HTR-8/SVneo (cell line): ENCODE data around the gene MEGF6.

Source experiments
- DNase-seq: peaks from one replicate; pipeline ENCODE4 v3.0.0; 2011; ENCODE audit warnings: low spot score, mixed read lengths; ENCODE audit not compliant: insufficient read length
- FAIRE-seq: peaks from 2 replicates; lab custom pipeline; 2011; peaks lifted over from hg19 to GRCh38; lab: Jason Lieb, UNC

MEGF6 gene

GRCh38 chr1:3497521-3497920, 113.8 kb downstream of the MEGF6 start:
- no peak for DNase-seq
- FAIRE-seq, result no peak

DNA sequence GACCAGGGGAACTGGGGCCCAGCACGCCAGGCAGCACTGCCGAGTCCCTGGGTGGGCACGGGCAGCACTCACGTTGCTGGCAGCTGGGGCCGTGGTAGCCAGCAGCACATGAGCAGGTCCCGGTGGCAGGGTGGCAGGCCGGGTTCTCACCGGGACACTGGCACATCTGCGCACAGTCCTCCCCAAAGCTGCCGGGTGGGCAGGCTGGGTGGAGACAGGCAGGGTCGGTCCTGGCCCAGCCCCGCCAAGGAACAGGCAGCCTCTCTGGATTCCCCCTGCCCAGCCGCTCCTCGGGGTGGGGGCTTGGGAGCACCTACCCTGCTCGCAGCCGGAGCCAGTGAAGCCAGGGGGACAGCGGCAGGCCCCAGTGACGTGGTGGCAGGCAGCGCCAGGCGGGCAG, 114.4 kb downstream of the MEGF6 start:
- no peak for FAIRE-seq
- DNase-seq, result no peak

DNA sequence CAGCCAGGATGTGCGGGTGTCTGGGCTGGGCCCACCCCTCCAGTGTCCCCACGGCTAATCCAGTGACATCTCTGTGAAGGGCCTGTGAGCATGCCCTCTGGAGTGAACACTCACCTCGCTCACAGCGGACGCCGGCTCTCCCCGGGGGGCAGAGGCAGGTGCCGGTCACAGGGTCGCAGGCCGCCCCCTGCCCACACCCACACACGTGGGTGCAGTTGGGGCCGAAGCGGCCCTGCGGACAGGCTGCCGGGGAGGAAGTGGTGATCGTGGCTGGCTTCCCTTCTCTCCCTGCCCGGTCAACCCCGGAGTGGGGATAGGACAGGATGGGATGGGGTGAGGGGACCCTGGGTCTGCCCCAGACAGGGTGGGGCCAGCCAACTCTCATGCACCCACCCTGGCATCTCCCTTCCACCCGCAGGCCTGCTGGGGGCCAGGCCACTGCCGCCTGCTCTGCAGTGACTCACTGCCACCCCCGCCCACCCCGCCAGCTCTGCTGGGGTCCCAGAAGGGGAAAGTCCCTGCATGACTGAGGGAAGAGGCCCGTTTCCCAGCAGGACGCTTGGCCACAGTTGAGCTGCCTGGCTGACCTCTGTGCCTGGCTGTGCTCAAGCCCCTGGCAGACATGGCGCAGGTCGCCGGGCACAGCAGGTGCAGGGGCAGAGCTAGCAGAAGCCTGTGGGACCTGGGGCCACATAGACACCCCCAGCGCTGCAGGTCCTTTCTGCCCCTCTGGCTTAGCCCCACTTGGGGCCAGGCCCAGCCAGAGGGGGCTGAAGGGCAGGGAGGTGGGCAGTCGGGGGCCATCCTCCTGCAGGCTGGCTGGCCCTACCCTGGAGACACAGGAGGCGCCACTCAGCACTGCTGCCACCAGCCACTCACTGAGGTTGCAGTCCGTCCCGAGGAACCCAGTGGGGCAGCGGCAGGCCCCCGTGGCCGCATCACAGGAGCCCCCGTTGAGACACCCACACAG, 115.2 kb downstream of the MEGF6 start:
- FAIRE-seq, result no peak
- no peak for DNase-seq

DNA sequence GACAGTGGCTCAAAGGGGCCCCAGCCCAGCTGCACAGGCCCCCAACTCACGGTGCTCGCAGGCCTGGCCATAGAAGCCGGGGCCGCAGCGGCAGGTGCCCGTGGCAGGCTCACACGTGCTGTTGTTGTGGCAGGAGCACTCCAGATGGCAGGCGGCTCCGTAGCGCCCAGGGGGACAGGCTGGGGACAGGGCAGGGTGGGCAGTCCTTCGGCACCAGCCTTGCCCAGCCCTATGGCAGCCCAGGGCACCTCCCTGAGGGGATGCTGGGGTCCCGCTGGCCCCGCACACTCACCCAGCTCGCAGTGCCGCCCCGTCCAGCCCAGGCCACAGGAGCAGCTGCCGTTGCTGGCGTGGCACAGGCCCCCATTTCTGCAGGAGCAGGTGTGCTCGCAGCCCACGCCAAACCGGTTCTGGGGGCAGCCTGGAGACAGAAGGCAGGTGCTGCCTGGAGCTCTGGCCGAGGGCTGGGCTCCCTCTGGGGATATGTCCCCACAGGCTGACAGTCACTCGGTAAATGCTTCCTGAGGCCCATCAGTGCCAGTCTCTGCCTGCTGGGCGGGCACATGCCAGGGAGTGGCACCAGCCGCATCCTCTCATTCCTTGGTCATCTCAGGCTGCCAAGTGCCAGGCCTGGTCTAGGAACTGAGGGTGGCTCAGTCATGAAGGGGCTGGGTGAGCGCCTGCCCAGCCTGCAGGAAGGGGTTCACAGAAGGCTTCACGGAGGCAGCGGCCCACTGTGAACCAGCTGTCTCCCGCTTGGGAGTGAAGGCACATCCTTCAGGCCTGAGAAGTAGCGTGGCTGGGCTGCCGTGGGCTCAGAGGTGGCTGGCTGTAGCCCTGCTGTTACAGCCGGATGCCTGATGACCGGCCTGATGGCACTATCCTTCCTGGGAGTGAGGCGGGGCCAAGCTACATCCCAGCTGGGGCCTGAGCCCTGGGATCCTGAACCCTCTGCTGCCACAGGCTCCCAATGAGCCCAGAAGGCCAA, 116.7 kb downstream of the MEGF6 start:
- DNase-seq, result no peak
- no peak for FAIRE-seq

DNA sequence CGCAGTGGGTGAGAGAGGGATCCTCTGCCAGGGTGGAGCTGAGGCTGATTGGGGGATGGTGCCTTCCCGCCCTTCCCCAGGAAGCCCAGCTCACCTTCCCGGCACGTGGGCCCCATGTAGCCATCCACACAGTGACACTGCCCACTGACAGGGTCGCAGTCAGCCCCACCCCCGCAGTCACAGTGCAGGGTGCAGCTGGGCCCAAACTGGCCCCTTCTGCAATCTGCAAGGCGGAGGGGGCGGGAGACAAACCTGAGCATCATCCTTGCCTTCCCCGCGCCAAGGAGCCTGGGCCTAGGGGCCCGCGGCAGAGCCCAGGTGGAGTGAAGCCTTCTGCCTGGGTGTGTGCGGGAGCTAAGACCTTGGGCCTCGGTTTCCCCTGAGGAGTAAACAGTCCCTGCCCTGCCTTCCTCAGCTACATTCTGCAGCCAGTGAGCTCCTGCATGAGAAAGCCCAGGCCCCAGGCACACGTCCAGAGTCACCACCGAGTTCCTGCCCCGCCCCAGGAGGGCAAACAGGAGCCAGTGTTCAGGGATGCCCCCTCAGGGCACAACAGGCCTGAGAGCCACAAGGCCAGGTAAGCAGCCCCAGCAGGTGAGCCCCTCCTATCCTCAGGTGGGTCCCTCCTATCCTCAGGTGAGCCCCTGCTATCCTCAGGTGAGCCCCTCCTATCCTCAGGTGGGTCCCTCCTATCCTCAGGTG, 118.6 kb downstream of the MEGF6 start:
- FAIRE-seq, result no peak
- DNase-seq, result no peak

- FAIRE-seq, result peak; percentile 89
- peak; percentile 63 for DNase-seq
Observed at GRCh38 chr1:3491291-3492246, 119.7 kb downstream of the MEGF6 start.

- no peak for DNase-seq
- FAIRE-seq, result no peak
Observed at GRCh38 chr1:3490046-3490745, 121.1 kb downstream of the MEGF6 start.

DNA sequence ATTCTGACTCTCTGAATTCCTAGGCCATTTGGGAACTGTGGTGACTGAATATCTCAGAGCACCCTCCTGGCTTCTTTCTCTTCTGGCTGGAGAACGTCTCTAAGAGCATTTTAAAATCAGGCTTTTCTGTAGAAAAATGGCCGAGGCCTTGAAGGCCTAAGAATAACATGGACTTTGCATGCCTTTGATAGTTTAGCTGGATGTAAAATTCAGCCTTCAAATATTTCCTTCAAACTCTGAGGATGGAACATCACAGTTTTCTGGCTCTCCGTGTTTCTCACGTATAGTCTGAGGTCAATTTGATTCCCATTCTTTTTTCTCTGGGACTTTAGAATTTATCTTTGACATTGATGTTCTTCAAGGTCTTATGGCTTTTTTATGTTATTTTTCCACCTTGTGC, 122.9 kb downstream of the MEGF6 start:
- no peak for FAIRE-seq
- DNase-seq, result no peak

- no peak for DNase-seq
- FAIRE-seq, result no peak
Observed at GRCh38 chr1:3485016-3485415, 126.3 kb downstream of the MEGF6 start.

- DNase-seq (no peak), FAIRE-seq (peak; percentile 63)
Observed at GRCh38 chr1:3483801-3484444, 127.4 kb downstream of the MEGF6 start.

GRCh38 chr1:3483380-3483779, 127.9 kb downstream of the MEGF6 start:
- DNase-seq (no peak), FAIRE-seq (no peak)

- peak; percentile 90 for FAIRE-seq
- DNase-seq, result peak; percentile 66
Observed at GRCh38 chr1:3482378-3482849, 128.9 kb downstream of the MEGF6 start.

GRCh38 chr1:3481836-3482375, 129.4 kb downstream of the MEGF6 start:
- FAIRE-seq (no peak), DNase-seq (no peak)

- FAIRE-seq (no peak), DNase-seq (no peak)
Observed at GRCh38 chr1:3481046-3481445, 130.3 kb downstream of the MEGF6 start.

DNA sequence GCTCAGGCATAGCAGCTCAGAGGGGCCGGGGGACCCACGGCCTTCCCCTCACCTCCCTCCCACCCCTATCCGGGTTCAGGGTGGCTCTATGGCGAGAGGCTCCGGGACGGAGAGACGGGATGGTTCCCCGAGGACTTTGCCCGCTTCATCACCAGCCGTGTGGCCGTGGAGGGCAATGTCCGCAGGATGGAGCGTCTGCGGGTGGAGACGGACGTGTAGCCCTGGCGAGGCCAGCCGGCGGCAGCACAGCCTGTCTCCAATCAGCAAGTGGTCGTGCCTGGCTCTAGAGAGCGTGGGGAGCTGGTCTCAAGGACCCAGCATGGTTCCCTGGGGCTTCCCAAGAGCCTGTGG, 131.0 kb downstream of the MEGF6 start:
- DNase-seq, result no peak
- no peak for FAIRE-seq

- no peak for FAIRE-seq
Observed at GRCh38 chr1:3479511-3480368, 131.6 kb downstream of the MEGF6 start.

GRCh38 chr1:3478187-3478586, 133.1 kb downstream of the MEGF6 start:
- DNase-seq, result no peak
- FAIRE-seq, result no peak

More at GRCh38 chr1:3479511-3480368, 131.6 kb downstream of the MEGF6 start:
- DNase-seq, result no peak
